HepG2 (cell line): Measurements from ENCODE around the gene TCAF1. TPM values are rescaled to one million over a fixed set of nuclear protein-coding genes. Genes with fewer than 3 reads are reported as not detected.

Experiments
- CBX2 ChIP-seq, 2 experiments: fragments of 200-600 bp in 1 of 2; sonication (generic); formaldehyde crosslinking in 1 of 2; IDR thresholded peaks; 2 replicates each; pipeline versions ENCODE4 v1.7.0 to v1.8.1; 2018 to 2022; ENCODE audit warnings: low read depth in 2 of 2, low read length in 1 of 2, mild to moderate bottlenecking in 1 of 2, missing genetic modification reagents in 1 of 2
- CREB3 ChIP-seq: sonication (generic); formaldehyde crosslinking; IDR thresholded peaks from 2 replicates; pipeline ENCODE4 v1.5.0; 2020; ENCODE audit warnings: missing genetic modification reagents
- FOXK2 ChIP-seq: fragments of 450-650 bp; IDR thresholded peaks from 2 replicates; pipeline ENCODE4 v1.6.1; 2016
- GMEB2 ChIP-seq: IDR thresholded peaks from 2 replicates; pipeline ENCODE4 v1.6.1; 2016; ENCODE audit warnings: missing biosample characterization, missing genetic modification reagents, low read depth
- SNRNP70 ChIP-seq: fragments of 200-400 bp; formaldehyde crosslinking; IDR thresholded peaks from 2 replicates; pipeline ENCODE4 v1.6.1; 2017; ENCODE audit warnings: mild to moderate bottlenecking, low read depth, low read length, moderate library complexity
- TFAP4 ChIP-seq: sonication (generic); IDR thresholded peaks from 2 replicates; pipeline ENCODE4 v1.6.1; 2016; ENCODE audit warnings: low read depth, borderline replicate concordance
- THAP8 ChIP-seq: sonication (generic); formaldehyde crosslinking; IDR thresholded peaks from 2 replicates; pipeline ENCODE4 v1.5.1; 2020; ENCODE audit warnings: missing genetic modification reagents, mild to moderate bottlenecking, borderline replicate concordance
- THRA ChIP-seq: sonication (generic); formaldehyde crosslinking; IDR thresholded peaks from 2 replicates; pipeline ENCODE4 v1.4.0; 2020; ENCODE audit warnings: missing genetic modification reagents, borderline replicate concordance
- U2AF2 ChIP-seq: fragments of 200-400 bp; formaldehyde crosslinking; IDR thresholded peaks from 2 replicates; pipeline ENCODE4 v1.6.1; 2017; ENCODE audit warnings: low read depth, mild to moderate bottlenecking, low read length
- ZFP36 ChIP-seq: fragments of 150-350 bp; IDR thresholded peaks from 2 replicates; pipeline ENCODE4 v1.6.1; 2018; ENCODE audit warnings: borderline replicate concordance, low read length, low read depth; ENCODE audit not compliant: partially characterized antibody
- ZKSCAN8 ChIP-seq: IDR thresholded peaks from 2 replicates; pipeline ENCODE4 v1.6.1; 2016; ENCODE audit warnings: borderline replicate concordance, missing genetic modification reagents, missing compliant biosample characterization
- ZNF407 ChIP-seq: sonication (generic); formaldehyde crosslinking; IDR thresholded peaks from one replicate; pipeline ENCODE4 v1.5.1; 2020; ENCODE audit warnings: mild to moderate bottlenecking, missing genetic modification reagents; ENCODE audit errors: not compliant biosample characterization
- ZNF619 ChIP-seq: sonication (generic); formaldehyde crosslinking; IDR thresholded peaks from 2 replicates; pipeline ENCODE4 v1.4.0; 2020; ENCODE audit warnings: mild to moderate bottlenecking, missing genetic modification reagents
- ZSCAN12 ChIP-seq: sonication (generic); formaldehyde crosslinking; IDR thresholded peaks from 2 replicates; pipeline ENCODE4 v1.9.0; 2021; ENCODE audit warnings: mild to moderate bottlenecking, missing genetic modification reagents
- polyA plus RNA-seq, 8 experiments: library from polyadenylated mRNA; depleted of rRNA in 3 of 8; stranded (reverse) in 7 of 8; unstranded in 1 of 8; fragments of >200 nt; fragmentation: Illumina TruSeq in 4 of 8; extraction: Trizol in 4 of 8; gene quantifications; 2 replicates each; pipeline versions ENCODE4 v1.2.1 to v1.2.3, GENCODE V29; 2011 to 2016; ENCODE audit warnings: low read depth in 4 of 8, missing spikeins in 1 of 8, mixed read lengths in 1 of 8; ENCODE audit not compliant: insufficient read depth in 1 of 8
- total RNA-seq, 5 experiments: library from RNA; depleted of rRNA; stranded (reverse); fragments of >200 nt; fragmentation: Illumina TruSeq; extraction: Trizol; gene quantifications; 2 replicates each; pipeline ENCODE4 v1.2.3, GENCODE V29; 2016; ENCODE audit warnings: low read depth in 1 of 5

TCAF1 gene
- total and polyA plus RNA-seq, 2 of the 13 experiments (the other 11 are each of a cell fraction or from before 2014, with no cell fraction given) = 36.2 to 101 TPM

GRCh38 chr7:143900230-143900766 is 1.7 kb downstream of the TCAF1 start (continued):
- TF ChIP-seq THAP8 (CRISPR knock-in tag) (no peak), ZNF619 (CRISPR knock-in tag) (no peak), ZKSCAN8 (CRISPR knock-in tag) (0 out of 2 replicates have a peak, but pooled peaks have one; percentile 45), THRA (peak; percentile 95), SNRNP70 (no peak), CREB3 (CRISPR knock-in tag) (no peak), ZSCAN12 (CRISPR knock-in tag) (no peak), TFAP4 (peak; percentile 77; the same call in 1 of the 2 replicates), ZNF407 (CRISPR knock-in tag) (no peak), CBX2 (IDR thresholded peaks at IDR 0.05; ENCODE audit: low read depth, low read length) (no peak), CBX2 (CRISPR knock-in tag; IDR thresholded peaks at IDR 0.05; ENCODE audit: low read depth) (no peak), GMEB2 (CRISPR knock-in tag) (no peak), U2AF2 (no peak), ZFP36 (no peak), FOXK2 (peak; percentile 27; the same call in 1 of the 2 replicates)
